ENCODE data around the gene KCNJ13.
"Not testable (repeated sequence)": the region's sequence is repeated elsewhere in the genome, so short reads cannot be mapped to it uniquely, and the experiment has no call there.

KCNJ13 gene

GRCh38 chr2:232761301-232761907 is 15.0 kb downstream of the KCNJ13 start:
- no peak for DNase-seq

- DNase-seq: no peak
Observed at GRCh38 chr2:232757905-232758304, 18.5 kb downstream of the KCNJ13 start.

DNA sequence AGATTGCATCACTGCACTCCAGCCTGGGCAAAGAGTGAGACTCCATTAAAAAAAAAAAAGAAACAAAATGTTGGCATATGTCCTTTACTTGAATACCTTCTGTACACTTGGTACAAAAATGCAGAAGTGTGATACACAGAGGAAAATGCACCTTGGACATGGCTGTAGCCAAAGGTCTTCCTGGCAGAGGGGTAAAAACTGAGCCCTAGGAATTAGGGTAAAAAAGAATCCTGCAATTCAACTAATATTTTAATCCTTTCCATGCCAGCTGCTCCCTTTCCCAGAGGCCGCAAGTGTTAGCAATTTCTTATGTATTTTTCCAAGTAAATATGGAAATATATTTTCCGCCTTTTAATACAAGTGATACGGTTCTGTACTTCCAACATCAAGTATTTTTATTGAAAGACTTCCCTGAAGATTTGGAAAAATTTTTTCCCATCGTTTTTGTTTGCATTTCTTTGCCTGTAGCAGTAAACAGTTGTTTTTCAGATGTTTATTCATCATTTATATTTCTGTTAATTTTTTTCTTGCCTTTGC is 26.2 kb downstream of the KCNJ13 start:
- no peak for DNase-seq

DNA sequence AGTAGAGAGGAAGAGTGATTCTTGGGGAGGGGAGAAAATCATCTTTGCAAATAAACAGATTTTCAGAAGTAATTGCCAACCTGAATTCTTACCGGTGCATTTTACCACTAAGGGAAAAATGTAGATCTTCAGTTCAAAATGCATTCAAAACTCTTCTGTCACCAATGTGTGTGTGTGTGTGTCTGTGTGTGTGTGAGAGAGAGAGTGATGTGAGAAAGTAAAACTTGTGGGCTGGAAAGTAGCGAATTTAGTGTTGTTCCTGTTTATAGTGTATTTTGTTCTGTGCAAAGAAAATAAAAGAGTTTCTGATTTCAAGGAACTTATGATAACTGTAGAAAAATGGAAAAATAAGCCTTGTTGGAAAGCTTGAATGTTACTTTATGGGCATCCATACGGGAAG is 27.0 kb downstream of the KCNJ13 start:
- no peak for DNase-seq

- no peak for DNase-seq
Observed at GRCh38 chr2:232748038-232748437, 28.3 kb downstream of the KCNJ13 start.

GRCh38 chr2:232744963-232745362 is 31.4 kb downstream of the KCNJ13 start:
- DNase-seq: no peak

DNA sequence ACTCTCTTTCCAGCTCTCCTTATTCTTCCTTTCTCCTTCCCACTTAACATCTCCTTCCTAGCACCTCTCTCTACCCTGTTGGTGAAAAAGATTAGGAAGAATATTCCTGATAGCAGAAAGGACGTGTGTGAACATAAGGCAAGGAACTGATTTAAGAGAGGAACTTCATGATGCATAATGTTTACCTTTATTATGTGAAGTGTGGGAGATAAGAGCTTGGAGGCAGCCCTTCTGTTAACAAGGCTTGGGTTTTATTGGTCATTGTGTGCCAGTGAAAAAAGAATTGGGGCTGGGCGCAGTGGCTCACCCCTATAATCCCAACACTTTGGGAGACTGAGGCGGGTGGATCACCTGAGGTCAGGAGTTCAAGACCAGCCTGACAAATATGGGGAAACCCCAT is 34.4 kb downstream of the KCNJ13 start:
- no peak for DNase-seq

- no peak for DNase-seq
Observed at GRCh38 chr2:232741294-232741693, 35.1 kb downstream of the KCNJ13 start.

DNA sequence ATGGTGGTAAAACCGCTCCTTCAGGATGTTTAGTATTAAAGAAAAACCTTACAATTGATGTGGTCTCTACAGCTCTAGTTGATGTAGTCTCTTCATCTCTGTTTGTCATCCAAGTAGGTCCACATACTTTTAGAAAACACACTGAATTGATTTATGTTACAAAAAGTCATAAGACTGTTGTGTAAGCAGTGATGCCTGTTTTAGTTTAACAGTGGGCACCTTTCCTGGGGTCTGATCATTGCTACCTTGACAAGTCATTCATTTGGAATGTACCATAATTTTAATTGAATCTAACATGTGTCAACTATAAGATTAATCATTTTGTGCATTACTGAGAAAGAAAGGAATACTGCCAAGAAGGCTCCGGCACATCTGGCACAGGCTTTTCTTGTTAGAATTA is 44.9 kb downstream of the KCNJ13 start:
- DNase-seq: no peak

GRCh38 chr2:232728785-232729184 is 47.6 kb downstream of the KCNJ13 start:
- no peak for DNase-seq

- DNase-seq: no peak
Observed at GRCh38 chr2:232723027-232723426, 53.3 kb downstream of the KCNJ13 start.

DNA sequence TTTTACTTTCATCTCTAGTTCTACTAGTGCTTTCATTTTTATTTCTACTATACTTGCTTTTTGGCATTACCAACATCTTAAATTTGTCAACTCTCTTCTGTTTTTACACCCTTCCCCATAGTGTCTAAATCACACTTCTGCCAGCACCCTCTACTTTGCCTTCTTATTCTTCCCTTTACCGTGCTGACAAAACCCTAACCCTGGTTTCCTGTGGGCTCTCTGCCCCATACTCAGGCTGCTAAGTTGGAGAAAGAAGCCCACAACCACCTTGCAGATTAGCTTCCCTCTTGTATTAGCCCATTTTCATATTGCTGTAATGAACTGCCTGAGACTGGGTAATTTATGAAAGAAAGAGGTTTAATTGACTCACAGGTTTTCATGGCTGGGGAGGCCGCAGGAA is 54.5 kb downstream of the KCNJ13 start:
- DNase-seq: no peak

GRCh38 chr2:232721261-232721660 is 55.1 kb downstream of the KCNJ13 start:
- DNase-seq: no peak

- not testable (repeated sequence) for DNase-seq
Observed at GRCh38 chr2:232720056-232720455, 56.3 kb downstream of the KCNJ13 start.

All from COR-L47 (cell line).